ENCODE measurements around the gene ECSCR. TPM values are rescaled to one million over a fixed set of nuclear protein-coding genes. Genes with fewer than 3 reads are reported as not detected.

Gene ECSCR
- total RNA-seq, 1 donor from 2014 or later = not detected

GRCh38 chr5:139456776-139457175 lies 5.8 kb downstream of the ECSCR start:
- TF ChIP-seq CTCF (IDR thresholded peaks at IDR 0.05) = no peak
- Mint-ChIP-seq H3K4me3 (ENCODE audit: unreplicated experiment) (no peak overlapping the region), H3K36me3 (ENCODE audit: unreplicated experiment) (no peaks in the 10 kb centered on the region), H3K9me3 (ENCODE audit: unreplicated experiment) (no peaks in the 10 kb centered on the region), H3K27ac (ENCODE audit: unreplicated experiment) (no peak overlapping the region), H3K27me3 (ENCODE audit: unreplicated experiment) (no peaks in the 10 kb centered on the region), H3K4me1 (ENCODE audit: unreplicated experiment) (peaks cover 28% of the 10 kb centered on the region)
- no peak for DNase-seq (ENCODE audit: extremely low spot score, unreplicated experiment)

GRCh38 chr5:139454568-139455290 lies 7.8 kb downstream of the ECSCR start:
- no peaks in the 10 kb centered on the region for H3K27me3 Mint-ChIP-seq (ENCODE audit: unreplicated experiment)
- H3K27ac Mint-ChIP-seq (ENCODE audit: unreplicated experiment) = no peak overlapping the region
- H3K4me3 Mint-ChIP-seq (ENCODE audit: unreplicated experiment) = no peak overlapping the region
- no peaks in the 10 kb centered on the region for H3K9me3 Mint-ChIP-seq (ENCODE audit: unreplicated experiment)
- peaks cover 11% of the 10 kb centered on the region for H3K4me1 Mint-ChIP-seq (ENCODE audit: unreplicated experiment)
- no peaks in the 10 kb centered on the region for H3K36me3 Mint-ChIP-seq (ENCODE audit: unreplicated experiment)
- no peak for TF ChIP-seq CTCF (IDR thresholded peaks at IDR 0.05)
- no peak for DNase-seq (ENCODE audit: extremely low spot score, unreplicated experiment)

DNA sequence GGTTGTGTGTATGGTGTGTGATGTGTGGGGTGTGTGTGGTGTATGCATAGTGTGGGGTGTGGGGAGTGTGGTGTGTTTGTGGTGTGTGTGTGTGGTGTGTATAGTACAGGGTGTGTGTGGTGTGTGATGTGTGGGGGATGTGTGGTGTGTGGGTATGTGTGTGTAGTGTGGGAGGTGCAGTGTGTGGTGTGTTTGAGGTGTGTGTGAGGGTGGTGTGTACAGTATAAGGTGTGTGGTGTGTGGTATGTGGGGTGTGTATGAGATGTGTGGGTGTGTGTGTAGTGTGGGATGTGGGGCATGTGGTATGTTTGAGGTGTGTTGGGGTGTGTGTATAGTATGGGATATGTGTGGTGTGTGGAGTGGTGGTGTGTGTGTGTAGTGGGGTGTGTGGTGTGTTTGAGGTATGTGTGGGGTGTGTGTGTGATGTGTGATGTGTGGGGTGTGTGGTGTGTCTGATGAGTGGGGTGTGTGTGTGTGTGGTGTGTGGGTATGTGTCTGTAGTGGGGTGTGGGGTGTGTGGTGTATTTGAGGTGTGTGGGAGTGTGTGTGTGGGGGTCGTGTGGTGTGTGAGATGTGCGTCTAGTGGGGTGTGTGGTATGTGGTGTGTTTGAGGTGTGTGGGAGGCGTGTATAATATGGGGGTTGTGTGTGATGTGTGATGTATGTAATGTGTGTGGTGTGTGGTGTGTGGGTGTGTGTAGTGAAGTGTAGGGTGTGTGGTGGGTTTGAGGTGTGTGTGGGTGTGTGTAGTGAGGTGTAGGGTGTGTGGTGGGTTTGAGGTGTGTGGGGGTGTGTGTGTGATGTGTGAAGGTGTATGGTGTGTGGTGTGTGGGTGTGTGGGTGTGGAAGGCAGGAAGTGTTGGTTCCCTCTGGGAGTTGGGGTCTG lies 8.6 kb downstream of the ECSCR start:
- TF ChIP-seq CTCF (IDR thresholded peaks at IDR 0.05) = no peak
- no peaks in the 10 kb centered on the region for H3K36me3 Mint-ChIP-seq (ENCODE audit: unreplicated experiment)
- DNase-seq (ENCODE audit: extremely low spot score, unreplicated experiment) = no peak
- H3K27ac Mint-ChIP-seq (ENCODE audit: unreplicated experiment) = no peak overlapping the region
- H3K27me3 Mint-ChIP-seq (ENCODE audit: unreplicated experiment) = no peaks in the 10 kb centered on the region
- no peaks in the 10 kb centered on the region for H3K9me3 Mint-ChIP-seq (ENCODE audit: unreplicated experiment)
- H3K4me1 Mint-ChIP-seq (ENCODE audit: unreplicated experiment) = peaks cover 3% of the 10 kb centered on the region
- no peak overlapping the region for H3K4me3 Mint-ChIP-seq (ENCODE audit: unreplicated experiment)

GRCh38 chr5:139451878-139452660 lies 10.5 kb downstream of the ECSCR start:
- no peak for TF ChIP-seq CTCF (IDR thresholded peaks at IDR 0.05)
- H3K27ac Mint-ChIP-seq (ENCODE audit: unreplicated experiment) = no peak overlapping the region
- H3K4me1 Mint-ChIP-seq (ENCODE audit: unreplicated experiment) = no peaks in the 10 kb centered on the region
- no peaks in the 10 kb centered on the region for H3K9me3 Mint-ChIP-seq (ENCODE audit: unreplicated experiment)
- H3K4me3 Mint-ChIP-seq (ENCODE audit: unreplicated experiment) = no peak overlapping the region
- H3K36me3 Mint-ChIP-seq (ENCODE audit: unreplicated experiment) = no peaks in the 10 kb centered on the region
- DNase-seq (ENCODE audit: extremely low spot score, unreplicated experiment) = no peak
- H3K27me3 Mint-ChIP-seq (ENCODE audit: unreplicated experiment) = no peaks in the 10 kb centered on the region

All from osteocyte (in vitro differentiated cells).